Cardiac fibroblast (primary cell): ENCODE data around the gene PMEPA1.

Source experiments
- DNase-seq, 2 donors: peaks; one replicate each; pipeline versions ENCODE4 v3.0.0 to v3.0.0-alpha.2; 2010; ENCODE audit warnings: low read depth in 2 of 2
- H3K4me3 ChIP-seq, 2 donors: replicated peaks in 1 of 2; 1 replicate in 1 of 2; 2 replicates in 1 of 2; pipeline ENCODE4 v1.5.1; 2011; ENCODE audit warnings: low read depth in 2 of 2, low read length in 2 of 2, mild to moderate bottlenecking in 2 of 2, moderate library complexity in 1 of 2
- TF ChIP-seq, protein P1 (sequence below): IDR thresholded peaks from one replicate; pipeline ENCODE4 v1.5.1; 2011; ENCODE audit warnings: low read depth, mild to moderate bottlenecking, low read length, inconsistent platforms

PMEPA1 gene

DNA sequence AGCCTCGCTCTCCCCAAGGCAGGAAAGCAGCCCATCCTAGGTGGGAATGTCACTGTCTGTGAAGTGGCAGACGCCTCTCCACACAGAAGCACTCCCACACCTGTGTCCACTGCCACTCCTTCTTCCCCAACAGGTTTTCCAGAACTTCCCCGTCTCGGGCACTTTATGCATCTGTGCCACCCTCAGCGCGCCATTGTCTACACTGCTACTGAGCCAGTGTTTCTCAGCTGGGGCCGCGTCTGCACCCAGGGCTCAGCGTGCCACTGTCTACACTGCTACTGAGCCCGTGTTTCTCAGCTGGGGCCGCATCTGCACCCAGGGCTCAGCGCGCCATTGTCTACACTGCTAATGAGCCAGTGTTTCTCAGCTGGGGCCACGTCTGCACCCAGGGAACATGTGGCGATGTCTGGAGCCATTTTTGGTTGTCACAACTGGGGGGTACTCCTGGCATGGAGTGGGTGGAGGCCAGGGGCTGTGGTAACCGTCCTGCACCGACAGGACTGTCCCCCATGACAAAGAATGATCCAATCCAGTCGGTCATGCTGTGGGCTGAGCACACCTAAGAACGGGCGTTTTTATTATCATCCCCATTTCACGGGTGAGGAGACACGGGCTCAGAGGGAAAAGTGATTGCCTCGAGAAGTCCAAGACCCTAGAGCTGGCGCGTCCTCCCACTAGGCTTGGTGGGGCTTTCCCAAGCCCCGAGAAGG, 47.9 kb downstream of the PMEPA1 start:
- TF ChIP-seq, protein P1, sequence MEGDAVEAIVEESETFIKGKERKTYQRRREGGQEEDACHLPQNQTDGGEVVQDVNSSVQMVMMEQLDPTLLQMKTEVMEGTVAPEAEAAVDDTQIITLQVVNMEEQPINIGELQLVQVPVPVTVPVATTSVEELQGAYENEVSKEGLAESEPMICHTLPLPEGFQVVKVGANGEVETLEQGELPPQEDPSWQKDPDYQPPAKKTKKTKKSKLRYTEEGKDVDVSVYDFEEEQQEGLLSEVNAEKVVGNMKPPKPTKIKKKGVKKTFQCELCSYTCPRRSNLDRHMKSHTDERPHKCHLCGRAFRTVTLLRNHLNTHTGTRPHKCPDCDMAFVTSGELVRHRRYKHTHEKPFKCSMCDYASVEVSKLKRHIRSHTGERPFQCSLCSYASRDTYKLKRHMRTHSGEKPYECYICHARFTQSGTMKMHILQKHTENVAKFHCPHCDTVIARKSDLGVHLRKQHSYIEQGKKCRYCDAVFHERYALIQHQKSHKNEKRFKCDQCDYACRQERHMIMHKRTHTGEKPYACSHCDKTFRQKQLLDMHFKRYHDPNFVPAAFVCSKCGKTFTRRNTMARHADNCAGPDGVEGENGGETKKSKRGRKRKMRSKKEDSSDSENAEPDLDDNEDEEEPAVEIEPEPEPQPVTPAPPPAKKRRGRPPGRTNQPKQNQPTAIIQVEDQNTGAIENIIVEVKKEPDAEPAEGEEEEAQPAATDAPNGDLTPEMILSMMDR = no peak
- DNase-seq = no peak

DNA sequence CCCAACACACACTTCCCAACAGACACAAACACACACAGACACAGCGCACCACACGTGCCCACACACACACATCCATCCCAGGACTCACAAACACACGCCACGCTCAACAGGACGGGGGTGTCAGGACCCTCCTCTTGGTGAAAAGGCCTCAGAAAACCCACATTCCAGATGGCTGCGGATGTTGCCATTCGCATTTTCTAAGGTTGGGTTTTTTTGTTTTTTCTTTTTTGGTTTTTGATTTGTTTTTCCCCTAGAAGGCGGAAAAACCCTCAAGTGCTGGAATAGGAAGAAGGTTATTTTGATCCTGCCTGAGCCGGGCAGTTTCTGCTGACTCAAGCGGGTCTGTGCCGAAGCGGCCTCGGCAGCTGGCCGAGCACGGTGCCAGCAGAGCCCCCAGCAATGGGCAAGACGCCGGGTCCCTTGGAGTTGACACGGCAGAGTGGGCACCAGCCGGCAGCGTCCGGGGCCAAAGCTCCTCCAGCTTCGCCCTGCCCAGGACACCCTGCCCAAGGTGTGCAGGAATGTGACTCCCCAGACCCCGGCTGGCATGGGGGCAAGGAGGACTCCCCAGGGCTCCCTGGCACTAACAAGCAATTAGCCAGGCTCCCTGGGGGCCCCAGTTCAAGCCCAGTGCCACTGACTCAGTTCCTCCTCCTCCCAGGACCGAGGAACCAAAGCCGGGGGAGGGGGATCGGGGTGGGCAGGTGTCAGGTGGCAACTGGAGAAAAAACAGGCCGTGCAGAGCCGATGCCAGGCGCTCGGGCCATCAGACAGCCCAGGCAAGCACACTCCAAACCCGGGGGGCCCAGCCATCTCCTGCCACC, 48.7 kb downstream of the PMEPA1 start:
- H3K4me3 ChIP-seq = no peak overlapping the region
- TF ChIP-seq, protein P1 = no peak
- no peak for DNase-seq

More for the DNA sequence above, 47.9 kb downstream of the PMEPA1 start:
- no peak overlapping the region for H3K4me3 ChIP-seq

DNA sequence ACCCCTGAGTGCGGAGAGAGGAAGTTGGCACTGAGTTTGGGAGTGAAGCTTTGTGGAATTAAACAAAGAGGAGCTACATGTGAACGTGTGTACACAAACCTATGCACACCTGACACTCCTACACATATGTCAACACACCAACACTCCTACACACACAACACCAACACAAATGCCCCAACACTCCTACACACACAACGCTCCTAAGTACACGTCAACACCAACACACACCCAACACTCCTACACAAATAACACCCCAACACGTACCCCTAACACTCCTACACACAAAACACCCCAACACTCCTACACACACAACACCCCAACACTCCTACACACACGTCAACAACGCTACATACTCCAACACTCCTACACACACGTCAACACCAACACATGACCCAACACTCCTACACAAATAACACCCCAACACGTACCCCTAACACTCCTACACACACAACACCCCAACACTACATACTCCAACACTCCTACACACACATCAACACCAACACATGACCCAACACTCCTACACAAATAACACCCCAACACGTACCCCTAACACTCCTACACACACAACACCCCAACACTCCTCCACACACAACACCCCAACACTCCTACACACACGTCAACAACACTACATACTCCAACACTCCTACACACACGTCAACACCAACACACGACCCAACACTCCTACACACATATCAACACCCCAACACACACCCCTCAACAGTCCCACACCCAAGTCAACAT, 49.5 kb downstream of the PMEPA1 start:
- TF ChIP-seq, protein P1 = no peak
- DNase-seq = no peak
- H3K4me3 ChIP-seq = no peak overlapping the region

DNA sequence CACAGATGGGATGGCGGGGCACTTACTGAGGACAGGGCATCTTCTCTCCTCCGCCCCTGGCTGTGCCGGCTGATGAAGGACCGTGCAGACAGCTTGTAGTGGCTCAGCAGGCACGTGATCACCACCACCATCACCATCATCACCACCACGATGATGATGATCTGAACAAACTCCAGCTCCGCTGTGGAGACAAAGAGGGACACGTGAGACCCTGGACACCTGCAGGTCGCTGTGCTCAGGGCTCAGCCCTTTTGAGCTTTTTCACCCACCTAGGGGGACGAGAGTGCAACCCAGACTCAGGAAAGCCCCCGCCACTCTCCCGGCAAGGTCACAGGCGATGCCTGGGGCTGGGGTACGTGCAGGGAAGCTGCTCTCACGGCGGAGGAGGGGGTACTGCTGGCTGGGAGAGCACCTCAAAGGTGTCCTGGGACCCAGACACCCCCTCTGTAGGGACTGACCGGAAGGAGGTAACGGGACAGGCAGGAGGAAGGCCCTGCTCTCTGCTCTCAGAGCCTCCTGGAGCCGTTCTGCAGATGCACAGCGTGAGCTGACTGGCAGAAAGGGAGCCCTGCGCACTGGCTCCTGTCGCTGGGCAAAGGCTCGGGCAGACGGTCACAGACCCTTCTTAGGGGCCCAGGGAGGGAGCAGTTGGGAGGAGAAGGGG, 50.2 kb downstream of the PMEPA1 start:
- TF ChIP-seq, protein P1 = no peak
- DNase-seq = no peak
- H3K4me3 ChIP-seq = no peak overlapping the region

DNA sequence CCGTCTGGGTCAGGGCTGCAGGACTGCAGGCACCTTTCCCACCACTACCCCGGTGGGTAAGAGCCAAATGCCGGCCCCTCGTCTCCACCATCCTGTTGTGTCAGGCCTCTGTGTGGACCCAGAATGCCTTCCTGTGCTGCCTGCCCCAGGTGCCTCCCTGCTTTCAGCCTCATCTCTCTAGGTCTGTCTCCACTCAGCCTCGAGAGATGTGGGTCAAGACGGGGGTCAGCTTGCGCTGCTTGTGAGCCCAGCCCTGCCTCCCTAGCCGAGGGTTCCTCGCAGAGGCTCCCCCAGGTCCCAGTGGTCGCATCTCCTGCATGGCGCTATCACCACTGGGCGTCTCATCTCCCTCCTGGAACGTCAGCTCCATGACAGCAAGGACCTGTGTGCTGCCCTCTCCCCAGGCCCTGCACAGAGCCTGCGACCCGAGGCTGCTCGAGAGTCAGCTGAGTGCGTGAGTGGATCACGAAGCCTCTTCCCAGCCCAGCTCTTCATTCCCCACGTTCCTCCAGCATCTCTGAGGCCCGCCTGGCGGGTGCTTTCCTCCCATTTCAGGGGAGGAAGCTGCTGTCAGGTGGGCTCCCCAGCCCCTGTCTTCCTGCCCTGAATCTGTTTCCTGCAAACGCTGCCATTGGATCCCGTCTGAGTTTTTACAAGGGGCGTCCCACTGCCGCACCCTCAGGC, 50.8 kb downstream of the PMEPA1 start:
- TF ChIP-seq, protein P1 = no peak
- no peak overlapping the region for H3K4me3 ChIP-seq
- DNase-seq = no peak

DNA sequence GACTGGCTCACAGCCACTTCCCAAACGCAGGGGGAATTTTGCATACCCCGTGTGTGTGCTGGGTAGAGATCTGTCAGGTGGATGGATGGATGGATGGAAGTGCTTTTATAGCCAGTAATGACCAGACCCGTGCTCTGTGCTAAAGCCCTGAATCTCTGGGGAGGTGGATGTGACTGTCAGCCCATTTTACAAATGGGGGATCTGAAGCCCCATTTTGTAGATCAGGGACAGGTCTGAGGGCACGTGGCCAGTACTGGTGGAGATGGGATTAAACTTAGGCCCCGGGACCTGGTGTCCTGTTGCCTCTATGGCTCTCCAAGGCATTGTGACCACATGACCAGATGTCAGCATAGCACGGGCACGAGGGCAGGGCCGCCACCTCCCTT, 51.4 kb downstream of the PMEPA1 start:
- DNase-seq = no peak
- H3K4me3 ChIP-seq = no peak overlapping the region
- TF ChIP-seq, protein P1 = no peak
